Sigmoid colon (tissue), 7 donors: ENCODE results near the gene DNAH10. TPM values are rescaled to one million over a fixed set of nuclear protein-coding genes. Genes with fewer than 3 reads are reported as not detected.

Experiments used
- DNase-seq: peaks from one replicate; pipeline ENCODE4 v3.0.0-alpha.2; 2019
- H3K27ac ChIP-seq, 4 donors: fragments of 200-600 bp; sonication (generic); one replicate each; pipeline ENCODE4 v1.5.1; 2016 to 2019; ENCODE audit warnings: mild to moderate bottlenecking in 1 of 4
- H3K27me3 ChIP-seq, 3 donors: fragments of 200-600 bp; sonication (generic); one replicate each; pipeline ENCODE4 v1.5.1; 2019; ENCODE audit warnings: mild to moderate bottlenecking in 1 of 3
- H3K36me3 ChIP-seq, 4 donors: fragments of 200-600 bp; sonication (generic); one replicate each; pipeline ENCODE4 v1.5.1; 2016 to 2019
- H3K4me1 ChIP-seq, 4 donors: fragments of 200-600 bp; sonication (generic); one replicate each; pipeline ENCODE4 v1.5.1; 2017 to 2019
- H3K4me3 ChIP-seq, 4 donors: fragments of 200-600 bp; sonication (generic); one replicate each; pipeline ENCODE4 v1.5.1; 2017 to 2019; ENCODE audit warnings: mild to moderate bottlenecking in 2 of 4, moderate library complexity in 1 of 4
- H3K9me3 ChIP-seq, 4 donors: fragments of 200-600 bp in 3 of 4; sonication (generic) in 3 of 4; one replicate each; pipeline versions ENCODE4 v1.5.1 to v1.6.1; 2013 to 2019
- CTCF ChIP-seq, 4 experiments: fragments of 450-650 bp in 3 of 4; fragments of 200-600 bp in 1 of 4; IDR thresholded peaks; one replicate each; pipeline ENCODE4 v1.5.1; 2016 to 2019; ENCODE audit warnings: antibody characterized with exemption in 4 of 4, mild to moderate bottlenecking in 3 of 4, moderate library complexity in 2 of 4
- EP300 ChIP-seq, 4 donors: sonication (generic); formaldehyde crosslinking; IDR thresholded peaks; one replicate each; pipeline ENCODE4 v1.6.1; 2017; ENCODE audit warnings: antibody characterized with exemption in 4 of 4
- POLR2A ChIP-seq, 2 donors: fragments of 450-650 bp; IDR thresholded peaks; one replicate each; pipeline ENCODE4 v1.6.1; 2016; ENCODE audit warnings: antibody characterized with exemption in 2 of 2, mild to moderate bottlenecking in 2 of 2, moderate library complexity in 2 of 2
- POLR2AphosphoS5 ChIP-seq, 4 donors: sonication (generic); formaldehyde crosslinking; IDR thresholded peaks; one replicate each; pipeline ENCODE4 v1.6.1; 2017; ENCODE audit warnings: antibody characterized with exemption in 4 of 4
- WGBS, 2 donors: extraction: QIAGEN DNeasy Blood & Tissue Kit; methylation state at CpG; one replicate each; pipeline ENCODE4 v1.1.7; 2013; 5-methylcytosine and 5-hydroxymethylcytosine counted together
- intact Hi-C: fragments of 100-400 bp; cut with DNase I; formaldehyde crosslinking; loops from one replicate; pipeline ENCODE4 v1.15.1; 2023
- polyA plus RNA-seq, 3 donors: library from polyadenylated mRNA; stranded (reverse); fragments of 200-250 nt; gene quantifications; one replicate each; pipeline ENCODE4 v1.2.3, GENCODE V29; 2013
- total RNA-seq, 4 donors: library from RNA; depleted of rRNA; stranded (reverse); fragments of >200 nt; gene quantifications; one replicate each; pipeline ENCODE4 v1.1.0, GENCODE V29; 2016
- donor health status: healthy with polysubstance abuse.
- donor health status: Bipolar disorder and iron deficiency.
- donor health status: healthy.

Gene DNAH10
- total and polyA plus RNA-seq, 7 donors = under 0.01 to 0.29 (median 0.16) TPM; not detected in 4

- intact Hi-C loops = no loop called here
- no peaks in the 10 kb centered on the region for H3K4me1 ChIP-seq
- WGBS, 2 donors = 94% methylated on average over 34 of the region's 34 CpGs
- H3K36me3 ChIP-seq = no peaks in the 10 kb centered on the region
- no peak for TF ChIP-seq POLR2AphosphoS5 (IDR thresholded peaks at IDR 0.05)
- TF ChIP-seq CTCF (IDR thresholded peaks at IDR 0.05) = no peak
- no peak for TF ChIP-seq EP300 (IDR thresholded peaks at IDR 0.05)
- no peak for TF ChIP-seq POLR2A (IDR thresholded peaks at IDR 0.05)
- H3K27me3 ChIP-seq = no peaks in the 10 kb centered on the region
- H3K27ac ChIP-seq = no peak overlapping the region
- DNase-seq = no peak
- no peak overlapping the region for H3K4me3 ChIP-seq
- H3K9me3 ChIP-seq = no peaks in the 10 kb centered on the region
These were observed 88.4 kb downstream of the DNAH10 start for GRCh38 chr12:123850246-123851134.

- intact Hi-C loops = no loop called here
- WGBS, 2 donors = 78 to 86% methylated on average over 28 of the region's 28 CpGs
- no peak for DNase-seq
- TF ChIP-seq POLR2A (IDR thresholded peaks at IDR 0.05) (no peak), CTCF (IDR thresholded peaks at IDR 0.05) (no peak), EP300 (IDR thresholded peaks at IDR 0.05) (no peak), POLR2AphosphoS5 (IDR thresholded peaks at IDR 0.05) (no peak)
- Histone ChIP-seq H3K36me3 (no peaks in the 10 kb centered on the region), H3K4me3 (no peak overlapping the region), H3K9me3 (no peaks in the 10 kb centered on the region), H3K27me3 (no peaks in the 10 kb centered on the region), H3K4me1 (no peaks in the 10 kb centered on the region), H3K27ac (no peak overlapping the region)
These were observed 91.4 kb downstream of the DNAH10 start for GRCh38 chr12:123853396-123854070.

- Histone ChIP-seq H3K27me3 (no peaks in the 10 kb centered on the region), H3K4me3 (no peak overlapping the region), H3K27ac (no peak overlapping the region), H3K9me3 (no peaks in the 10 kb centered on the region), H3K36me3 (no peaks in the 10 kb centered on the region), H3K4me1 (no peaks in the 10 kb centered on the region)
- TF ChIP-seq CTCF (IDR thresholded peaks at IDR 0.05) (no peak), EP300 (IDR thresholded peaks at IDR 0.05) (no peak), POLR2A (IDR thresholded peaks at IDR 0.05) (no peak), POLR2AphosphoS5 (IDR thresholded peaks at IDR 0.05) (no peak)
- no peak for DNase-seq
- WGBS, 2 donors = 69 to 78% methylated on average over 7 of the region's 7 CpGs
- intact Hi-C loops = no loop called here
These were observed 92.1 kb downstream of the DNAH10 start for GRCh38 chr12:123854232-123854631.

GRCh38 chr12:123854918-123855317 is 92.8 kb downstream of the DNAH10 start:
- no peaks in the 10 kb centered on the region for H3K4me1 ChIP-seq
- intact Hi-C loops = no loop called here
- no peaks in the 10 kb centered on the region for H3K36me3 ChIP-seq
- DNase-seq = no peak
- H3K9me3 ChIP-seq = no peaks in the 10 kb centered on the region
- no peaks in the 10 kb centered on the region for H3K27me3 ChIP-seq
- no peak overlapping the region for H3K27ac ChIP-seq
- WGBS, 2 donors = 59 to 61% methylated on average over 6 of the region's 6 CpGs
- no peak overlapping the region for H3K4me3 ChIP-seq
- TF ChIP-seq EP300 (IDR thresholded peaks at IDR 0.05) (no peak), CTCF (IDR thresholded peaks at IDR 0.05) (no peak), POLR2AphosphoS5 (IDR thresholded peaks at IDR 0.05) (no peak), POLR2A (IDR thresholded peaks at IDR 0.05) (no peak)
